Endothelial cell (in vitro differentiated cells): ENCODE results near the gene BHLHE23. TPM values are rescaled to one million over a fixed set of nuclear protein-coding genes. Genes with fewer than 3 reads are reported as not detected.

Source experiments
- DNase-seq: peaks from one replicate; pipeline ENCODE4 v3.0.0; 2021; ENCODE audit warnings: low spot score
- H3K27ac Mint-ChIP-seq: one replicate; pipeline ENCODE4 v1.8.0; 2021; ENCODE audit warnings: mixed read lengths, inconsistent platforms; ENCODE audit not compliant: unreplicated experiment
- H3K27me3 Mint-ChIP-seq: one replicate; pipeline ENCODE4 v1.8.0; 2021; ENCODE audit warnings: mild to moderate bottlenecking, moderate library complexity, mixed read lengths, inconsistent platforms; ENCODE audit not compliant: unreplicated experiment
- H3K36me3 Mint-ChIP-seq: one replicate; pipeline ENCODE4 v1.8.0; 2021; ENCODE audit warnings: mild to moderate bottlenecking, low read depth, mixed read lengths, inconsistent platforms; ENCODE audit not compliant: unreplicated experiment
- H3K4me1 Mint-ChIP-seq: one replicate; pipeline ENCODE4 v1.8.0; 2021; ENCODE audit warnings: mild to moderate bottlenecking, mixed read lengths, inconsistent platforms; ENCODE audit not compliant: unreplicated experiment
- H3K4me3 Mint-ChIP-seq: one replicate; pipeline ENCODE4 v1.8.0; 2021; ENCODE audit warnings: mild to moderate bottlenecking, mixed read lengths, inconsistent platforms; ENCODE audit not compliant: unreplicated experiment
- H3K9me3 Mint-ChIP-seq: one replicate; pipeline ENCODE4 v1.8.0; 2021; ENCODE audit warnings: mixed read lengths, inconsistent platforms; ENCODE audit not compliant: unreplicated experiment
- CTCF ChIP-seq: fragments of 200-600 bp; sonication (generic); IDR thresholded peaks from one replicate; pipeline ENCODE4 v1.5.0; 2021; ENCODE audit warnings: antibody characterized with exemption; ENCODE audit not compliant: unreplicated experiment
- total RNA-seq: library from RNA; stranded (reverse); fragmentation: NEBNext Ultra II Directional; extraction: Animal tissue kit (Norgen Biotek cat#: 25700); gene quantifications from one replicate; pipeline ENCODE4 v1.2.1, GENCODE V29; 2021; ENCODE audit not compliant: unreplicated experiment

BHLHE23 gene
- total RNA-seq, 1 donor from 2014 or later: not detected

DNA sequence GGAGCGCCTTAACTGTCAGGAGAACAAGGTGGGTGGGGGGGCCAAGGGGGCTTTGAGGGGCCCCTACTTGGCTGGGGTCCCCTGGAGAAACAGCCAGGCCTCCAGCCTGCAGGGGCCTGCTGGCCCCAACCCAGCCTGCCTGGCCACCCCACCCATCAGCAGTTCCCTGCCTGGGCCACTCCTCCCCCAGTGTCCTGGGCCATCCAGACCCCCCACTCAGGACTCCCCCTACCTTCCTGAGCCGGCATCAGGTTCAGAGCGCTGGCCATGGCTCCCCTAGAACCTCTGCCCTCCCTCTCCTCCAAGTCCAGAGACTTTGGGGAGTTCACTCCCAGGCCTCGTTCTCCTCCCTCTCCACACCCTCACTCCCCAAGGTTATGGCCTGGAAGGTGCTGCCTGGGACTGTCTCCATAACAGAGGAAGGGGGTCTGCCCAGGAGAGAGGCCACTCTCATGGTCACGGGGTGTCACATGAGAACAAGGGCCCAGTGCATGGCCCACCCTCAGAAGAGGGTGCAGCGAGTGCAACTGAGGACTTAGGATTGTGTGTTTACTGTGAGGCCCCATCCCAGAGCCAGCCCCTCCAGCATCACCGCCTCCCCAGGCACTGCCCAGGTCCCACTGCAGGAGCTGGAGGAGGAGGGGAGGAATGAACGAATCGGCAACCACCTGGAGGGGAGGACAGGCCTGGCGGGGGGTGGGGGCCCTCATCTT, 48.2 kb downstream of the BHLHE23 start:
- peaks cover 6% of the 10 kb centered on the region for H3K4me1 Mint-ChIP-seq
- no peaks in the 10 kb centered on the region for H3K36me3 Mint-ChIP-seq
- DNase-seq: no peak
- H3K9me3 Mint-ChIP-seq: no peaks in the 10 kb centered on the region
- TF ChIP-seq CTCF: no peak
- peaks cover 7% of the 10 kb centered on the region for H3K27me3 Mint-ChIP-seq
- H3K4me3 Mint-ChIP-seq: no peak overlapping the region
- H3K27ac Mint-ChIP-seq: no peak overlapping the region

DNA sequence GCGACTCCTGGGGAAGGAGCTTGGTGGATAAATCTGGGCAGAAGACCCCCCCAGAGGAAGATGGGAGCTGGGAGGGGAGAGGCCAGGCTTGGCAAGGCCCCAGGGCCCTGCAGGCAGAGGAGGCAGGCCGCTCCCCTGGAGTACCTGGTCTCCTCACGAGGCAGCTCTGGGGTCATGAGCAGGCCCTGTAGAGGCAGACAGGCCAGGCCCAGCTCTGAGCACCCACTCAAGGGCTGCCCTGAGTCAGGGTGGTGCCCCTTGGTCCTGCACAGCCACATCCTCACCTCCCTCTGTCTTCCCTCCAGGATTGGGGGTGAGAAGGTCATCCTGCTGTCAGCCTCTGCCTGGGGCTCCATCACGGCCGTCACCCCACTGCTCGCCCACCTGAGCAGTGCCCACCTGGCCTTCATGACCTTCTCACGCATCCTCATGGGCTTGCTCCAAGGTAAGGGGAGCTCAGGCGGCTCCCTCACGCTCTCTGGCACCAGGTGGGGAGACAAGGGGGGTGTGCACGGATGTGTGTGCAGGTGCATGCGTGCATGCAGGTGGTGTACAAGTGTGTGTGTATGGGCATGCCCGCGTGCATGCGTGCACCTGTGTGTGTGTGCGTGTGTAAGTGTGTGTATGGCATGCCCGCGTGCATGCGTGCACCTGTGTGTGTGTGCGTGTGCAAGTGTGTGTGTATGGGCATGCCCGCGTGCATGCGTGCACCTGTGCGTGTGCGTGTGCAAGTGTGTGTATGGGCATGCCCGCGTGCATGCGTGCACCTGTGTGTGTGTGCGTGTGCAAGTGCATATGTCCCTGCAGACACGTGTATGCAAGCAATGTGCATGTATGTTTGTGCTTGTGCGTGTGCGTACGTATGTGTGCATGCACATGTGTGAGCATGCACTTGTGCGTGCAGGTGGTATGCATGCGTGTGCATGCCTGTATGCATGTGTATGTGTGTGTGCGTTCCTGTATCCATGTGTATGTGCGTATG, 49.3 kb downstream of the BHLHE23 start:
- Mint-ChIP-seq H3K9me3 (no peaks in the 10 kb centered on the region), H3K4me1 (peaks cover 8% of the 10 kb centered on the region), H3K27me3 (peaks cover 7% of the 10 kb centered on the region), H3K27ac (no peak overlapping the region), H3K4me3 (no peak overlapping the region), H3K36me3 (no peaks in the 10 kb centered on the region)
- no peak for DNase-seq
- no peak for TF ChIP-seq CTCF

- Mint-ChIP-seq H3K27ac (no peak overlapping the region), H3K36me3 (no peaks in the 10 kb centered on the region), H3K9me3 (no peaks in the 10 kb centered on the region), H3K4me3 (no peak overlapping the region), H3K4me1 (peaks cover 10% of the 10 kb centered on the region), H3K27me3 (peaks cover 7% of the 10 kb centered on the region)
- TF ChIP-seq CTCF: no peak
- DNase-seq: no peak
Measured at GRCh38 chr20:62956387-62957135, 50.2 kb downstream of the BHLHE23 start.

Other genes starting within 250 kb of the BHLHE23 start
- 10.9 TPM for gene MRGBP, start 210.5 kb downstream of the BHLHE23 start, total RNA-seq
- gene OGFR, start 202.1 kb downstream of the BHLHE23 start, total RNA-seq: 27.6 TPM
- 1.8 TPM for gene COL9A3, start 189.9 kb downstream of the BHLHE23 start, total RNA-seq
- 30.9 TPM for gene TCFL5, start 145.1 kb downstream of the BHLHE23 start, total RNA-seq
- 61.0 TPM for gene DIDO1, start 80.5 kb downstream of the BHLHE23 start, total RNA-seq
- gene GID8, start 68.8 kb downstream of the BHLHE23 start, total RNA-seq: 45.0 TPM
- gene SLC17A9, start 54.3 kb downstream of the BHLHE23 start, total RNA-seq: 7.0 TPM
- gene YTHDF1, start 209.2 kb upstream of the BHLHE23 start, total RNA-seq: 62.1 TPM
- not detected for gene BIRC7, start 228.9 kb upstream of the BHLHE23 start, total RNA-seq
- 3.3 TPM for gene NKAIN4, start 247.5 kb upstream of the BHLHE23 start, total RNA-seq